ENCODE measurements around the gene GIT1. TPM values are rescaled to one million over a fixed set of nuclear protein-coding genes. Genes with fewer than 3 reads are reported as not detected.

Gene GIT1
- total RNA-seq, 3 donors from 2014 or later (not counting 1 experiment from before 2014, with no cell fraction given), result 39.4 to 61.4 (median 54.6) TPM

GRCh38 chr17:29562615-29563014 lies 26.8 kb downstream of the GIT1 start:
- no peak for ATAC-seq
- peaks cover 43 to 48% of the 10 kb centered on the region in 2 donors for H3K4me1 Mint-ChIP-seq
- Histone ChIP-seq H3K27me3 (ENCODE audit: control insufficient read depth, insufficient read depth, low read length) (no peaks in the 10 kb centered on the region), H3K4me3 (ENCODE audit: low read length) (no peak overlapping the region), H3K27ac (ENCODE audit: low read length) (peak overlapping the region; percentile 70), H3K4me1 (ENCODE audit: control insufficient read depth, insufficient read depth, low read length) (peaks cover 61% of the 10 kb centered on the region), H3K9me3 (ENCODE audit: control insufficient read depth, insufficient read depth, low read length) (no peaks in the 10 kb centered on the region), H3K36me3 (ENCODE audit: control insufficient read depth, insufficient read depth, low read length) (peaks cover 6% of the 10 kb centered on the region)
- no peak for TF ChIP-seq CTCF (IDR thresholded peaks at IDR 0.05)
- no peaks in the 10 kb centered on the region for H3K9me3 Mint-ChIP-seq
- 75% methylated on average over 18 of the region's 18 CpGs for WGBS (ENCODE audit: insufficient coverage)
- intact Hi-C loops (cut with micrococcal nuclease), result loop anchor here (10.0 kb wide), 1 partner anchor 52 kb away; no protein-coding TSS in a partner anchor
- H3K36me3 Mint-ChIP-seq, result no peaks in the 10 kb centered on the region
- H3K4me3 Mint-ChIP-seq, result peak overlapping the region; percentile 84
- H3K27ac Mint-ChIP-seq, result peak overlapping the region; percentile 92
- H3K27me3 Mint-ChIP-seq (ENCODE audit: low read depth in 2 of 2), result no peaks in the 10 kb centered on the region
- no peak for DNase-seq

GRCh38 chr17:29561554-29562517 lies 27.6 kb downstream of the GIT1 start:
- Histone ChIP-seq H3K9me3 (ENCODE audit: control insufficient read depth, insufficient read depth, low read length) (no peaks in the 10 kb centered on the region), H3K4me3 (ENCODE audit: low read length) (no peak overlapping the region), H3K27ac (ENCODE audit: low read length) (peak overlapping the region; percentile 70), H3K4me1 (ENCODE audit: control insufficient read depth, insufficient read depth, low read length) (peaks cover 64% of the 10 kb centered on the region), H3K27me3 (ENCODE audit: control insufficient read depth, insufficient read depth, low read length) (no peaks in the 10 kb centered on the region), H3K36me3 (ENCODE audit: control insufficient read depth, insufficient read depth, low read length) (peaks cover 6% of the 10 kb centered on the region)
- peak; percentile 20 to 58 (median 52) for ATAC-seq
- 46% methylated on average over 17 of the region's 17 CpGs for WGBS (ENCODE audit: insufficient coverage)
- Mint-ChIP-seq H3K9me3 (no peaks in the 10 kb centered on the region), H3K4me1 (peaks cover 49 to 53% of the 10 kb centered on the region in 2 donors), H3K4me3 (peak overlapping the region; percentile 84), H3K27ac (peak overlapping the region; percentile 92), H3K36me3 (no peaks in the 10 kb centered on the region), H3K27me3 (ENCODE audit: low read depth in 2 of 2) (no peaks in the 10 kb centered on the region)
- TF ChIP-seq CTCF (IDR thresholded peaks at IDR 0.05), result no peak
- DNase-seq, result peak; percentile 17 to 44
- intact Hi-C loops (cut with micrococcal nuclease), result loop anchor here (10.0 kb wide), 1 partner anchor 53 kb away; no protein-coding TSS in a partner anchor

- intact Hi-C loops (cut with micrococcal nuclease), result loop anchor here (10.0 kb wide), 1 partner anchor 54 kb away; no protein-coding TSS in a partner anchor
- H3K36me3 ChIP-seq (ENCODE audit: control insufficient read depth, insufficient read depth, low read length), result peaks cover 6% of the 10 kb centered on the region
- H3K9me3 ChIP-seq (ENCODE audit: control insufficient read depth, insufficient read depth, low read length), result no peaks in the 10 kb centered on the region
- H3K4me3 ChIP-seq (ENCODE audit: low read length), result no peak overlapping the region
- H3K27me3 ChIP-seq (ENCODE audit: control insufficient read depth, insufficient read depth, low read length), result no peaks in the 10 kb centered on the region
- peaks cover 46 to 52% of the 10 kb centered on the region in 2 donors for H3K4me1 Mint-ChIP-seq
- WGBS (ENCODE audit: insufficient coverage), result 59% methylated on average over 5 of the region's 6 CpGs
- no peaks in the 10 kb centered on the region for H3K27me3 Mint-ChIP-seq (ENCODE audit: low read depth in 2 of 2)
- DNase-seq (no peak), ATAC-seq (no peak)
- H3K4me1 ChIP-seq (ENCODE audit: control insufficient read depth, insufficient read depth, low read length), result peaks cover 61% of the 10 kb centered on the region
- H3K27ac Mint-ChIP-seq, result peak overlapping the region in 1 of 2 donors; percentile 92
- no peak for TF ChIP-seq CTCF (IDR thresholded peaks at IDR 0.05)
- H3K27ac ChIP-seq (ENCODE audit: low read length), result no peak overlapping the region
- H3K9me3 Mint-ChIP-seq, result no peaks in the 10 kb centered on the region
- H3K4me3 Mint-ChIP-seq, result no peak overlapping the region
- no peaks in the 10 kb centered on the region for H3K36me3 Mint-ChIP-seq
These were observed 29.1 kb downstream of the GIT1 start for GRCh38 chr17:29560316-29560715.
